ENCODE measurements around the gene CAMTA1. TPM values are rescaled to one million over a fixed set of nuclear protein-coding genes. Genes with fewer than 3 reads are reported as not detected.
A peak's percentile ranks its signal among the peaks of the same experiment; 100 is the strongest.

Gene CAMTA1
- total and polyA plus RNA-seq, 9 of the 15 experiments (the other 6 are each of a cell fraction or from before 2014, with no cell fraction given) = 43.9 to 161 (median 65.9) TPM

GRCh38 chr1:7768583-7768982, 983.3 kb downstream of the CAMTA1 start:
- BruUV-seq (replicated peaks) = no TSS peak
- Histone ChIP-seq H2AFZ (ENCODE audit: low read depth, low read length) (peak overlapping the region; percentile 42), H3K79me2 (ENCODE audit: control insufficient read depth, insufficient read depth, low read length) (peaks cover 25% of the 10 kb centered on the region), H3K9me3 (replicated peaks; ENCODE audit: control insufficient read depth, insufficient read depth, low read depth, low read length) (no peaks in the 10 kb centered on the region), H3K9me1 (ENCODE audit: control insufficient read depth, insufficient read depth, low read length) (no peaks in the 10 kb centered on the region), H4K20me1 (replicated peaks; ENCODE audit: control insufficient read depth, insufficient read depth, low read length) (no peaks in the 10 kb centered on the region), H3K4me3 (no peak overlapping the region), H3K27ac (ENCODE audit: extremely low read depth, low read depth, low read length) (no peak overlapping the region), H3K4me1 (replicated peaks in 1 of 2; ENCODE audit: control insufficient read depth in 2 of 2, insufficient read depth in 2 of 2, low read length in 2 of 2) (peaks cover 9 to 17% of the 10 kb centered on the region in 2 experiments), H3K9ac (ENCODE audit: insufficient read depth in 1 of 2, low read depth in 2 of 2, low read length in 2 of 2) (no peak overlapping the region), H3K4me2 (ENCODE audit: insufficient read depth, low read length) (no peak overlapping the region), H3K36me3 (ENCODE audit: control insufficient read depth, insufficient read depth, low read length) (peaks cover 9% of the 10 kb centered on the region), H3K27me3 (ENCODE audit: control insufficient read depth in 2 of 2, insufficient read depth in 2 of 2, low read length in 2 of 2) (peaks cover 0 to 4% of the 10 kb centered on the region in 2 experiments; a peak in 2 of 5 replicates)
- ATAC-seq (no peak), FAIRE-seq (no peak), DNase-seq (ENCODE audit: extremely low read depth in 1 of 4, low spot score in 3 of 4) (peak in 2 of 4 experiments; percentile 40 to 46)
- 19% methylated on average over 2 of the region's 2 CpGs for WGBS (ENCODE audit: insufficient coverage, low coverage, missing lambda C conversion rate)
- CTCF ChIA-PET (ENCODE audit: low intra/inter-chr PET ratio) = no interaction called here
- intact Hi-C loops (cut with micrococcal nuclease) (no loop called here), in situ Hi-C loops (cut with MboI) (no loop called here)
- POLR2A ChIA-PET = interaction anchor here (1.8 kb wide), 1 partner anchor 13 kb away, joined by 6 read pairs; no protein-coding TSS in a partner anchor
- TF ChIP-seq JUN (IDR thresholded peaks at IDR 0.05; ENCODE audit: borderline replicate concordance, low read depth, low read length) = no peak
- no peak for TF ChIP-seq JUN (CRISPR knock-in tag; IDR thresholded peaks at IDR 0.05; ENCODE audit: borderline replicate concordance)
- TF ChIP-seq ZNF717 (CRISPR knock-in tag; IDR thresholded peaks at IDR 0.05) = no peak
- TF ChIP-seq POLR2AphosphoS2 (IDR thresholded peaks at IDR 0.05; ENCODE audit: low read length) = no peak
- no peak for TF ChIP-seq E2F3 (CRISPR knock-in tag; IDR thresholded peaks at IDR 0.05)
- no peak for TF ChIP-seq NR4A1 (CRISPR knock-in tag; IDR thresholded peaks at IDR 0.05)
- TF ChIP-seq NR4A1 (tag; IDR thresholded peaks at IDR 0.05) = peak; percentile 87
- no peak for TF ChIP-seq GTF2E2 (tag; IDR thresholded peaks at IDR 0.05)
- TF ChIP-seq ETS1 (conservative IDR thresholded peaks at IDR 0.05; ENCODE audit: control insufficient read depth, low read depth, low read length) = no peak
- no peak for TF ChIP-seq ZNF23 (CRISPR knock-in tag; IDR thresholded peaks at IDR 0.05)
- 0 out of 2 replicates have a peak, but pooled peaks have one; percentile 46 for TF ChIP-seq ZNF592 (IDR thresholded peaks at IDR 0.05)
- TF ChIP-seq PHB (CRISPR knock-in tag; IDR thresholded peaks at IDR 0.05) = no peak
- no peak for TF ChIP-seq ZNF133 (CRISPR knock-in tag; IDR thresholded peaks at IDR 0.05)
- no peak for TF ChIP-seq ATF2 (CRISPR knock-in tag; IDR thresholded peaks at IDR 0.05)
- no peak for TF ChIP-seq PCBP2 (IDR thresholded peaks at IDR 0.05; ENCODE audit: low read depth, low read length, poor library complexity, severe bottlenecking)
- 0 out of 2 replicates have a peak, but pooled peaks have one; percentile 45 for TF ChIP-seq ZNF395 (CRISPR knock-in tag; IDR thresholded peaks at IDR 0.05)
